HG03521 (cell line): ENCODE data around the gene ARMC9.

ENCODE experiments used
- ATAC-seq: cut with Tn5 transposase; IDR thresholded peaks from one replicate; pipeline ENCODE4 v1.9.1; 2021; ENCODE audit warnings: mild to moderate bottlenecking, moderate library complexity; ENCODE audit not compliant: unreplicated experiment

ARMC9 gene

DNA sequence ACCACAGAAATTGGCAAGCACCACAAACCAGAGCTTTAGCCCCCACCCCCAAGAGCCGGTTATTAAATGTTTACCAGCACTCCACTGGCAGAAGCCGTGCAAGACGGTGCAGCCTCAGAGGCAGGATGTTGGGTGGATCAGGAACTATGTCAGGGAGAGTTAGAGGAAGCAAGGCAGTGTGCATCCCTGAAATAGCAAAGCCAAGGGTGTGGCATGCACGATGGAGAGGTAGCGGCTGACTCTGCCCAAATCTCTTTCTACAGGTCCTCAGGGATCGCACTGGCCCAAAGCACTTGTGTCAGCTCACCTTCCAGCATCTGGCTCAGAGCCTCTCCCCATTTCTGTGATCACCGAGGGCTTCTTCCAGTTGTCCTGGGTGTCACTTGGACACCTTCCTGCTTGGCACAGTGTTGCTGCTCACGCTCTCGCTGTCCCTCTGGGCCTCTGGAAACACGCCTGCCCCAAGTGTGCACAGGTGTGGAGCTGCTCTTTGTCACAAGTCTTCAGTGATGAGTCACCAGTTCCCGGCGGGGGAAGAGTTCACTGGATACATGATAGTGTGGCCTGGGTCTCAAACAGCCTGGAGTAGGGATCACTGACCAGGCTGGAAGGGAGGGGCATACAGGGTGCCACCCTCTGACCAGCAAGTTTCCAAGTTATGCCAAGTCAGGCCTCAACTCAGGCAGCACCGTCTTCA lies 179.7 kb downstream of the ARMC9 start:
- ATAC-seq: no peak

DNA sequence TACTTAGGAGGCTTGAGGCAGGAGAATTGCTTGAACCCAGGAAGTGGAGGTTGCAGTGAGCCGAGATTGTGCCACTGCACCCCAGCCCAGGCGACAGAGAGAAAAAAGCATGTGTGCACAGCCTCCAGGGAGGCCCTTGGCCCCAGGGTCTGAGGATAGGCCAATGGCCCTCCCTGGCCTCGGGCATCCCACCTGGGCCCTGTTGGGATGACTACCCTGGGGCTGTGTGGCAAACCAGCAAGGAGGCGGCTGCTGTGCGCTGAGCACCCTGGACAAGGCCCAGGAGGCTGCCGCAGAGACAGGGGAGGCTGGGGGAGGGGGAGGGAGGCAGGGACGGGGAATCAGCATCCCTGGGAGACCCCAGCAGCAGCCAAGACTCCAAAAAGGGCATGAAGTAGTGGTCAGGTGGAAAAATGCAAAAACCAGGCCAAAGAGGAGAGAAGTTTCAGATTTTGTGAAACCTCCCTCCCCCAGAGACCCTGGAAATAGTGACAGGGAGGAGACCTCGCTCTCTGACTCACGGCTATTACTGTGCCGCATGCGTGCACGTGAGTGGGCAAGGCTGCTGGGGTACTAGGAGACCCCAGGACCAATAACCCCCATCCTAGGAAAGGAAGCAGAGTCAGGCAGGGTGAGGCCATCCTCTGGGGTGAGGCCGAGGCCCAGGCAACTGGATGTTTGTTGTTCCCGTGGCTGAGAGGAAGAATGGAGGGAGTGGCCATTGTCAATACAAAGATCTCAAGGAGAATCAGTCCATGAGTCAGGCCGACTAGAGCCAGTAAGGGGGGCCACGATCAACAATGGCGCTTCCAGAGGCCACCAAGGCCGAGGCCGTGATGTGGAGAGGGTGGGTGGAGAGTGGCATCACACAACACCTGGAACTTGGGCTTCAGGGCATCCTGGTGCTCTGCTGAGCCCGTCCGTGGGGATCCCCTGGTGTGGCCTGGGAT lies 181.1 kb downstream of the ARMC9 start:
- no peak for ATAC-seq

DNA sequence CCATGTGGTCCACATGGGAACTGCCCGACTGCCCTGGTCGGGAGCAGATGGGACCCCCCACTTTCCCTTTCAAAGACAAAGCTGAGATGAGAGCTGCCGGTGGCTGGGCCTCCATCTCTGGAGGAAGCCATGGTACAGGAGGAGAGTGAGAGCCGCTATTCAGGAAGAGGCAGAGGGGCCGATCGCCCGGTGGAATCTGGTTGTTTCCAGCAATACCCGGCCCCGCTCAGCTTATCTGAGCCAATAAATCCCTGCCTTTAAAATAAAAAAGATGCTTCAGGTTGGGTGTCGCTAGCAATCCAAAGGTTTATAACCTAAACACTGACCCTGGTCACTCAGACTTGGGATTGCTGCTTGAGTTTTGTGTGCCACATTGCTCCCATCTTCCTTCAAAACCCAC lies 181.9 kb downstream of the ARMC9 start:
- ATAC-seq: no peak

DNA sequence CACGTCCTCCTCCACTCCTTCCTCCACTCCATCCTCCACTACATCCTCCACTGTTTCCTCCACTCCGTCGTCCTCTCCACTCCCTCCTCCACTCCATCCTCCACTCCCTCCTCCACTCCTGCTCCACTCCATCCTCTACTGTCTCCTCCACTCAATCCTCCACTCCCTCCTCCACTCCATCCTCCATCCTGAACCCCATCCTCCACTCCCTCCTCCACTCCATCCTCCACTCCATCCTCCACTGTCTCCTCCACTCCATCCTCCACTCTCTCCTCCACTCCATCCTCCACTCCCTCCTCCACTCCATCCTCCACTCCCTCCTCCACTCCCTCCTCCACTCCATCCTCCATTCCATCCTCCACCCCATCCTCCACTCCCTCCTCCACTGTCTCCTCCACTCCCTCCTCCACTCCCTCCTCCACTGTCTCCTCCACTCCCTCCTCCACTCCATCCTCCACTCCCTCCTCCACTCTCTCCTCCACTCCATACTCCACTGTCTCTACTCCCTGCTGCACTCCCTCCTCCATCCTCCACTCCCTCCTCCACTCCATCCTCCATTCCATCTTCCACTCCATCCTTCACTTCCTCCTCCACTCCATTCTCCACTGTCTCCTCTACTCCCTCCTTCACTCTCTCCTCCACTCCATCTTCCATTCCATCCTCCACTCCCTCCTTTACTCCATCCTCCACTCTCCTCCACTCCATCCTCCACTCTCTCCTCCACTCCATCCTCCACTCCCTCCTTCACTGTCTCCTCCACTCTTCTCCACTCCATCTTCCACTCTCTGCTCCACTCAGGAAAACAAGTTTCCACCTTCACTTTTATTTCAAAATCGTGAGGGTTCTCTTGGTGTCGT lies 182.8 kb downstream of the ARMC9 start:
- no peak for ATAC-seq

DNA sequence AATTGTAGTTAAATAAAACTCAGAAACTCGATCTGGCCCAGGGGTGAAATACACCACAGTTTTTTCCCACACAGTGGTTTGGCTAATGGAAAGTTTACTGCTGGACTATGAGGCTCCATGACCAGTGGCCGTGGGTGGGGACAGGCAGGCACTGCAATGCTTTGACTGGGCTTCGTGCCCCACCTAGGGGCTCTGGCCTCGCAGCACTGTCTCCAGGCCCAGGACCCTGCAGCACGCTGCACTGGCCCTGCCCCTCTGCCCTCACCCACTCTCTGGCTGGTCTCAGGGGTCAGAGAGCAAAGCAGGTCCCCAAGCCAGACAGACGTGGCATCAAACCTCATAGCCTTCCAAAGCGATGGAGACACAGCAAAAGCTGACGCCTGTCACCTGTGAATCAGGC lies 183.7 kb downstream of the ARMC9 start:
- ATAC-seq: no peak

DNA sequence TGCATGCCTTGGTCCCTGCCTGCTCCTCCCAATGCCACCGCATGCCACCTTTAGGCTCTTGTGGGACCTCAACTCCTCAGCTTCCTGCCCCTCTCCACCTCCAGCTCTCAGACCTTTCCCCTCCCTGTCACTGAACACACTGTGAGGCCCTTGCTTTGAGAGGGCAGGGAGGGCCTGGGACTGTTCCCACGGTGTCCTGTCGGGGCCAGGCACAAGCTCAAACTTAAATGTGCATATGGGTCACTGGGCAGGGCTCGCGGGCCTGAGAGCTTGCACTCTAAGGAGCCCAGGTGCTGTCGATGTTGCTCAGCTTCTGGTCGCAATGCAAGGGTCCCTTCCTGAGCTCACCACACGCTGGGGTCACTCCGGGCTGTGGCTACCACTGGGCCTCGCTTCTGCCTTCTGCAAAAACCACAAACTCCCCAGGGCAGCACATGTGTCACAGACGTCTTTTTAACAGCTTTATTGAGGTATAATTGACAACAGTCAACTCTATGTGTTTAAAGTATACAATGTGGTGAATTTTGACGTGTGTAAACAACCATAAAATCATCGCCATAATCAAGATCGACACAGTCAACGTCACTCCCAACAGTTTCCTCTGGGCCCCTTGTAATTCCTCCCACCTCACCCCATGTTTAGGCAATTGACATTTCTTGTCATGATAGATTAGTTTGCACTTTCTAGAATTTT lies 185.1 kb downstream of the ARMC9 start:
- ATAC-seq: no peak

DNA sequence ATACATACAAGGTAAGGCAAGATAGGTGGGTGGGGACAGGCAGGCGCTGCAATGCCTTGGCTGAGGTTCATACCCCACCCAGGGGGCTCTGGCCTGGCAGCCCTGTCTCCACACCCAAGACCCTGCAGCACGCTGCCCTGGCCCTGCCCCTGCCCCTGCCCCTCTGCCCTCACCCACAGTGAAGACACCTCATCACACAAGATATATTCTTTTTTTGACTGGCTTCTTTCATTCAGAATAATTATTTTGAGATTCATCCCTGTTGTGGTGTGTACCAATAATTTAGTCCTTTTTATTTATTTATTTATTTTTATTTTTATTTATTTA lies 185.6 kb downstream of the ARMC9 start:
- no peak for ATAC-seq

DNA sequence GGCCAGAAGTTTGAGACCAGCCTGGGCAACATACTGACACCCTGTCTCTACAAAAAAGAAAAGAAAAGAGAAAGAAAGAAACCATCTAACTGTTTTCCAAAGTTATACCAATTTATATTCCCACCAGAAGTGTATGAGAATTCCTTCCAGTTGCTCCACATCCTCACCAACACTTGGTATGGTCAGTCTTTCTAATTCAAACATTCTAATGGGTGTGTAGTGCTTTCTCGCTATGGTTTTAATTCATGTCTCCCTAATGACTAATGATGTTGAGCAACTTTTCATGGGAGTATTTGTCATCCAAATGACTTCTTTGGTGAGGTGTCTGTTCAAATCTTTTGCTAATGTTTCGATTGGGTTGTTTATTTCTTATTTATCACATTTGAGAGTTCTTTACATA lies 186.5 kb downstream of the ARMC9 start:
- ATAC-seq: no peak

DNA sequence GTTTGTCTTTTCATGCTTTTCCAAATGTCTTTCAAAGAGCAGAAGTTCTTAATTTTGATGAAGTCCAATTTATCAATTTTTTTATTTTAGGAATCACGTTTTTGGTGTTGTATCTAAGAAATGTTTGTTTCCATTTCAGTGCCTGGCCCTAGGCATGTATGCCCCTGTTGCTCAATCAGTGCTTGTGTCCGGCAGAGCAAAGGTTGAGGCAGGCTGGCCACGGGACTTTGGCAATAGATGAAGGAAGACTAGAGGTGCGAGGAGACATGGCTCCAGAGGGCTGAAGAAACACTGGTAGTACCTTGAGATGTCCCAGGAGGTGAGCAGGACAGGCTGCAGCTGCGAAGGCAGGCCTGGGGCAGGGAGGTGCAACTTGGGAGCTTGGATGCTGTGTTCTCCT lies 187.0 kb downstream of the ARMC9 start:
- no peak for ATAC-seq

DNA sequence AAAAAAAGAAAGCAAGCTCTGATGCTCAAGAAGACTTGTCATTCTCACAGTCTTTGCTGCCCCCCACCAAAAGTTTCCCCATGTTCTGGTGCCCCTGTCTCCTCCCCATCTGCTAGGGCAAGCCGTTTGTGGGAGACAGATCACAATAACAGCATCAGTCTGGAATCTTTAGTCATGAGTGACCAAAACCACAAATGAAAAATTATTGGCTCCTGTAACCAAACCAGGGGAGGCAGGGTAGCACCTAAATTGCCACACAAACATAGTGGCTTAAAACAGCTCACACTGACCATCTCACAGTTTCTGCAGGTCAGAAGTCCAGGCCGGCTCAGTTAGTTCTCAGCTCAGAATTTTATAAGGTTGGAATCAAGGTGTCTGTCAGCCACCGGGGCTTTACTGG lies 188.0 kb downstream of the ARMC9 start:
- ATAC-seq: no peak

DNA sequence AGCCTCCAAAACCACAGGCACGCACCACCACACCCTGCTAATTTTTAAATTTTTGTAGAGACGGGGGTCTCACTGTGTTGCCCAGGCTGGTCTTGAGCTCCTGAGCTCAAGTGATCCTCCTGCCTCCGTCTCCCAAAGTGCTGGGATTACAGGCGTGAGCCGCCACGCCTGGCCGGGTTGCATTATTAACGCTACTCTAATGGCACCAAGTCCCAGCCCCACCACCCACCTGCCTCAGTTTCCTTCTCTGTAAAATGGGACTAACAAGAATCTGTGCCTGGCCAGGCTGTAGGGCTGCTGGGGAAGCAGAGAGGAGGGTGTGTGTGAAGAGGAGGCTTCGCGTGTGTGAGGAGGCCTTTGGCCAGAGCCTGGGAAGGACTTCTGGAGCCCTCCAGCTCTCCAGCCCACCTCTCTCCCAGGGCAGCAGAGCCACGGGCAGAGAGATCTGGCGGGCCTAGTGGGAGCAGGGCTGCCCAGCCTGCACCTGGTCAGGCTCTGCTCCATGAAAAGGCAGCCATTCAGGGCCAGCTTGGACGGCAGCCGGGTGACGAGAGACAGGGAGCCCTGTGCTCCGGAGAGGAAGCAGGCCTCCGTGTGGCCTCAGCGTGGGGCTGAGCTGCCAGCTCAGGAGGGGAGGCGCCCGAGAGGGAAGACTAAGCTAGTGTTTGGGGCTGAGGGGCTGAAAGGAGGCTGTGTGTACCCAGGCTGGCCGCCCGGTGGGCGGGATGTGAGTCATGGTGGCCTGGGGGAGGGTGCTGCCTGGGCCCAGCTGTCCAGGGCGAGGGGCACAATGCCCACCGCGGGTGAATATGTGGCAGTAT lies 189.7 kb downstream of the ARMC9 start:
- no peak for ATAC-seq

DNA sequence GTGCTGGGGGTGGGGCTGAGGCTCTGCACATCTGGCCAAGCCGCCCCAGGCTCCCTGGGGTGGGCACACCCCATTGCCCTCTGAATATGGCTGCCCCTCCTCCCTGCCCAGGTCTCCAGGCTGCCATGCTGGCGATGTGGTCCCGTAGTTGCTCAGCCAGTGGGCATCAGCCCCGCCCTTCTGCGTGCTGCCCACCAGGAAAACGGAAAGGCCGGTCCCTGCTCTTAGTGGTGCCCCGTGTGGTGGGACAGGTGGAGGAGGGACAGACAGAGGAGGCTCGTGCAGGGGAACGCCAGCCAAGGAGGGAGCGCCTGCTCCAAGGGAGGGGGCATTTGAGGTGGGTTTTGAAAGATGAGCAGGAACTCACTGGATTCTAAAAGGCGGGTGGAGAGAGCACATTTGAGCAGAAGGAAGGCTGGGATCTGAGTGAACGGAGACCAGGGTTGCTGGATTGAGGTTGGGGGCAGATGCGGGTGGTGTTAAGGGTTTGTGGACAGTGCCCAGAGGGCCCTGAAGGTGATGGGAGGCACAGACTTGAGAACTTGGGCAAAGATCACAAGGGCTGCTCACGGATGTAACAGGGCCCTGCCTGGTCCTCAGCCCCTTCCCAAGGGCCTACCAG lies 190.4 kb downstream of the ARMC9 start:
- no peak for ATAC-seq

DNA sequence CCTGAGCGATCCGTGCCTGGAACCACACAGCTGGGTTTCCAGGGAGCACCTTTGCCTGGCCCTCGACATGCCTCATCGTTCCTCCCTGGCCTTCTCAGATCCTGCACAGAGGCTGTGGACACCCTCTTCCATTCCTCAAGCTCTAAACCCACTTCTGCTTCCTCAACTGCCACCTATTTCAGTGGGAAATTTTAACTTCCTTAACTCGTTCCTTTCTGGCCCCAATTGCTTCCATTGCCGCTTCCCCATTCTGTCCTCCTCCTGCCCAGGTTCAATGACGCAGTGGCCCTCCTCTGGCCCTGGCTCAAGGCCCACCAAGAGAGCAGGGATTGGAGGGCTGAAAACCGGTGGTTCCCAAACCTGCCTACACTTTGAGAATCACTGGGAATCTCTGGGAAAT lies 192.2 kb downstream of the ARMC9 start:
- no peak for ATAC-seq

DNA sequence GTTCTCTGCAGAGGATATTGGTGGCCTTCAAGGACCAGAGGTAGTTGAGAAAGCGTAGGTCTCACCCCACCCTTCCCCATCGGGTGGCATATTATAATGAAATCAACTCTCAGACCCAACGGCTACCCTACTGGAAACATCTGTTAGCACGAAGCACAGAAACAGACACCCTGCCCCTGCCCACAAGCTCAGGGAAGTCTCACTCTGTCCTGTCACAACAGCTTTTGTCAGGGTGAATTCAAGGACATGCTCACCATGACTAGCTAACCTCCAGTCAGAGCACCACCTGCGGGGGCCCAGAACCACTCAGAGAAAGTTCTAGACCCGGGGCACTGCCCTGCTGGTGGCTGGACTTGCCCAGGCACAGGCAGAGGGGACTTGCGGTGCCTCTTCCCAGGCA lies 193.6 kb downstream of the ARMC9 start:
- ATAC-seq: no peak

DNA sequence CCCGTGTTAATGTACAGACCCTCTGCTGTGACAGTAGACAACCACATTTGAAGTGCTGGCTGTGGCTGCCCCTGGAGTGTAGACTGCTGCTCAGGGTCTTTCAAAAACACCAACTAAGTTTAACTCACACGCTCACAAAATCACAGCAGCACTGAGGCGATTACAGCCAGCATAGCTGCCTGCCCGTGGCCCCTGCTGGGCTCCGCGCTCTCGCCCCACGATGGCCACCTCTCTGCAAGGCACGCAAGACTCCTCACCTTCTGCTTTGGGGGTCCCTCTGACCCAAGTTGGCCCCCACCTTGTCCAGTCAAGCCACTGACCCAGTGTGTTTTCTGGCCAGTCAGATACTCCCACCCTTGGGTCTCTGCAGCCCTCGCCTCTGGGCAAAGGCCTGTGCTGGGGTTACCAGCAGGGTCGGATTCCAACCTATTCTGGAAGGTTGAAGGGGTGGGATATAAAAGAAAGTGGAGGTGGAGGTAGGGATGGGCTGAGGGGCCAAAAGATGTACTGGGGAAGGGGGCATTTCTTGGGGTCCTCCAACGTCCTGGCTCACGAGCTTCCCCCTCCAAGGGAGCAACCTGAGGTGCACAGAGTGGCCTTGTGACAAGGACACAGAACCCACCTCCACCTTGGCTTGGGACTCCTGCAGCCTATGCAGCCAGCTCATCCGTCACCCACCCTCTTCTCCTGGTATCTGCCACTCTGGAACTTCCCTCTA lies 194.2 kb downstream of the ARMC9 start:
- no peak for ATAC-seq

DNA sequence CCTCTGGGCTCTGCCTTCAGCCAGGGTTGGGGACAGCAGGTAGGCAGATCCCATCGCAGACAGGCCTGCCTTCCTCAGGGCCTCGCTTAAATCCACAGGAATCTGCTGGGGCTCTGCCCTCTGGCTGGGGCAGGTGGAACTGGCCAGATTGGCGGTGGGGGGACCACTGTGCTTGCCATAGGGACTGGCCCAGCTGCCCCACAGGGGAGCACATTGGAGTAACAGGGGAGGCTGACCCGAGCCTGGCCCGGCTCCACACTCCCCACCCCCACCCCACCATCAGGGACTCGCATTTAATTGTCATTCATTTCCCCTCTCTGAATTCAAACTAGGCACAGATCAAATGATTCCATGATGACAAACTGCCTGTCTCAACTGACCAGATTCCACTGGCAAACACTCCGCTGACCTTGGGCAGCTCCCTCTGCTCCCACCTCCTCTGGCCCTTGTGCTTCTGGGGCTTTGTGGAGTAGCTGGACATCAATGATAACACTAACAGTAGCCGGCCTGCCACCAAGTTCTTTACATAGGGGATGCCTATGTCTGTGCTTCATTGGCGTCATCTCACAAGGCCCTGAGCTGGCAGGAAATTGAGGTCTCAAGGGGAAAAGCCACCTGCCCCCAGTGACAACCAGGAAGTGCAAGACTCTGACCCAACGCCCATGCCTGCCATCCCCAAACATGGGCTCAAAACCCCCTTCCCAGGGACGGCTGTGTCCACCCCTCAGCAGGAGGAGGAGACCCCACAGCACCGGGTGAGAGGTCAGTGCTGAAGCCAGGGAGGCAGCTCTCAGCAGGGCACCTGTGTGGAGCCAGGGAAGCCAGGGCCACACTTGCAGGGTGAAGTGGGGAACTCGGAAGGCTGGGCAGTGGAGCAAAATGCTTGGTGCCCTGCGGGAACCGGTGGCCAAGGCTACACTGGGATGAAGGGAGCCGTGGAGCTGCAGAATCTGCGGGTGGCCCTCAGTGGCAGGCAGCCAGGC lies 195.0 kb downstream of the ARMC9 start:
- peak; percentile 26 for ATAC-seq

DNA sequence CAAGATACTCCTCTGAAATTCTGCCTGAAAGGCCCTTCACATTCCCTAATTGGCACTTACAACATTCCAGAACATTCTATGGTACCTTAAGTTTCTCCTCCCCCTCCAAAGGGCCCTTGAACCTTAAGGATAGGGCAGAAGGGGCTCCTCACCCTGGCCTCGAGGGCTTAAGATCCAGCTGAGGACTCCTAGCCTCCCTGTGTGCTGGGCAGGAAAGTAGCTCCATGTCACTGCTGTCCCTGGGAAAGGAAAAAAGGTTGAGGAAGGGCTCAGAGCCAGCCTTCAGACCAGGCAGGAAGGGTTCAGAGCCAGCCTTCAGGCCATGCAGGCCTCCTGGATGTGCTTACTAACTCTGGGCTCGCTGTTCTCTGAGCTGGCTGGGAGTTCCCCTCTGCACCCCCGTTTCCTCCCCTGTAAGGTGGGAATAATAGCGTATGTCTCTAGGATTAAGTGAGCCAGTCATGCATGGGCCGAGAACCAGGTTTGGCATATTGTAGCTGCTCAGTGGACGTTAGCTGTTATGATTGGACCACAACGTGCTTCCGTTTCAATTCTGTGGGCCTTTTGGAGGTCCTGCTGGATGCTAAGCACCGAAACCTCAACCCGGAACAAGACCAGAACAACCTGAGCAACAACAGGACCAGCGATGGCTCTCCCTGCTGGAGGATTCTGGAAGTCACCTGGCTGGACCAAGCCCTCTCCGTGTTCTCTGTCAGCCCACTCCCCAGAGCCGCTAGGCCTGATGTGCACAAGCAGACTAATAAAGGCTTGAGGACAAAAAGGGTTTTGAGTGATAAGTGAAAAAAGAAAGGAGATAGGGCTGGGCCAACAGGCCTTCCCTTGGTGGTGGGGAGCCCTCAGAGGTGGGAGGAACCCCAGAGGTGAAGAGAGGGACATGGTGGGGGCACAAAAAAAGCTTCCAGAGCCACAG lies 196.0 kb downstream of the ARMC9 start:
- ATAC-seq: peak; percentile 43
